GDM1 (cell line): ENCODE measurements around the gene FLT1.

Experiments
- DNase-seq: peaks from one replicate; lab custom pipeline; 2025; lab: John Stamatoyannopoulos, UW

Gene FLT1, protein sequence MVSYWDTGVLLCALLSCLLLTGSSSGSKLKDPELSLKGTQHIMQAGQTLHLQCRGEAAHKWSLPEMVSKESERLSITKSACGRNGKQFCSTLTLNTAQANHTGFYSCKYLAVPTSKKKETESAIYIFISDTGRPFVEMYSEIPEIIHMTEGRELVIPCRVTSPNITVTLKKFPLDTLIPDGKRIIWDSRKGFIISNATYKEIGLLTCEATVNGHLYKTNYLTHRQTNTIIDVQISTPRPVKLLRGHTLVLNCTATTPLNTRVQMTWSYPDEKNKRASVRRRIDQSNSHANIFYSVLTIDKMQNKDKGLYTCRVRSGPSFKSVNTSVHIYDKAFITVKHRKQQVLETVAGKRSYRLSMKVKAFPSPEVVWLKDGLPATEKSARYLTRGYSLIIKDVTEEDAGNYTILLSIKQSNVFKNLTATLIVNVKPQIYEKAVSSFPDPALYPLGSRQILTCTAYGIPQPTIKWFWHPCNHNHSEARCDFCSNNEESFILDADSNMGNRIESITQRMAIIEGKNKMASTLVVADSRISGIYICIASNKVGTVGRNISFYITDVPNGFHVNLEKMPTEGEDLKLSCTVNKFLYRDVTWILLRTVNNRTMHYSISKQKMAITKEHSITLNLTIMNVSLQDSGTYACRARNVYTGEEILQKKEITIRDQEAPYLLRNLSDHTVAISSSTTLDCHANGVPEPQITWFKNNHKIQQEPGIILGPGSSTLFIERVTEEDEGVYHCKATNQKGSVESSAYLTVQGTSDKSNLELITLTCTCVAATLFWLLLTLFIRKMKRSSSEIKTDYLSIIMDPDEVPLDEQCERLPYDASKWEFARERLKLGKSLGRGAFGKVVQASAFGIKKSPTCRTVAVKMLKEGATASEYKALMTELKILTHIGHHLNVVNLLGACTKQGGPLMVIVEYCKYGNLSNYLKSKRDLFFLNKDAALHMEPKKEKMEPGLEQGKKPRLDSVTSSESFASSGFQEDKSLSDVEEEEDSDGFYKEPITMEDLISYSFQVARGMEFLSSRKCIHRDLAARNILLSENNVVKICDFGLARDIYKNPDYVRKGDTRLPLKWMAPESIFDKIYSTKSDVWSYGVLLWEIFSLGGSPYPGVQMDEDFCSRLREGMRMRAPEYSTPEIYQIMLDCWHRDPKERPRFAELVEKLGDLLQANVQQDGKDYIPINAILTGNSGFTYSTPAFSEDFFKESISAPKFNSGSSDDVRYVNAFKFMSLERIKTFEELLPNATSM (N-terminal part only)

DNA sequence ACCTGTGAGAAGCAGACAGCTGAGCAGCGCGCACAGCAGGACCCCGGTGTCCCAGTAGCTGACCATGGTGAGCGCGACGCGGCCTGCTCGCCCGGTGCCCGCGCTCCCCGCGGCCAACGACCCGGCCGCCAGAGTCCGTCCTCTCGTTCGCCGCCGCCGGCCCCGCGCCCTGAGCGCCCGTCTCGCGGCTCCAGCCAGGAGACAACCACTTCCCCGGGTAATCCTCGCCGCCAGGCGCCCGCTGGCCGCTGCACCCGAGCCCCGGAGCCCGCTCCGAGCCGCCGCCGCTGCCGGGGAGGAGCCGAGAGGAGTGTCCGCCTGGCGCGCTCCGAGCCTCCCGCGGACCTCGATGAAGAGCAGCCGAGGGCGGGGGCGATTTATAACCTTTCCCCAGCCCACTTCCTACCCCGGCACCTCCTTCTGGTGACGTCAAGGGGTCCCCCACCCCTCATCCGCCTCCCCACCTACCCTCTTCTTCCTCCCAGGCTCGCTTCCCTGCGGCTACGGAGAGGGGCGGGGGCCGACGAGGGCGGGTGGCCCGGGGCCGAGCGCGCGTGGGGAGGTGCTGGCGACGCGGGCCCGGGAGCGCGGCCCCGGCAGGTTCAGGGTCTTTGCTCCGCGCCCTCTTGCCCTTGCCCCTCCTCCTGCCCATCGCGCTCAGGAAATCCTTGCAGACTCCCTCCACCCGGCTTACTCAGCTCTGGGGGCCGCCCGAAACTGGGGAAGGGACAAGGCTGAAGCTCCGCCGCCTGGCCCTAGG, at the start of gene FLT1:
TSS of gene FLT1 (minus strand) at position 351 of the 760 bp plus-strand sequence. CDS start at position 66, 285 bp downstream.
- DNase-seq = no peak

DNA sequence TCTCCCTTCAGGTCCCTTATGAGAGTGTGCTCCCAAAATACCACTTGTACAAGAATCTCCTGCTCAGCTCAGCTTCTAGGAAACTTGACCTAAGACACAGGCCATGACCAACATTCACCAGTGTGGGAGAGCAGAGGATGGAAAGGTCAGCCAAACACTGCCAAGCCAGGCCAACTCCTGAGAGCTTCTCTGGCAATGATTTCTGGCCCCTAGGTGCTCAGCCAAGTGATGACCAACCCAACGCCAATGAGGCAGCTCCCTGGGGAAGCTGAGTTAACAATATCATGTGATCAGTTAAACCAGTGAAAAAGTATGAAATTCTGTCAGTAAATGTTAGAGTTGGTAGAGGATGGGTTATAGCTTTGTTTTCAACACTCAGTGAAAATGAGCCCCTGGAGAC, 49.1 kb upstream of the FLT1 start:
- DNase-seq = no peak

DNA sequence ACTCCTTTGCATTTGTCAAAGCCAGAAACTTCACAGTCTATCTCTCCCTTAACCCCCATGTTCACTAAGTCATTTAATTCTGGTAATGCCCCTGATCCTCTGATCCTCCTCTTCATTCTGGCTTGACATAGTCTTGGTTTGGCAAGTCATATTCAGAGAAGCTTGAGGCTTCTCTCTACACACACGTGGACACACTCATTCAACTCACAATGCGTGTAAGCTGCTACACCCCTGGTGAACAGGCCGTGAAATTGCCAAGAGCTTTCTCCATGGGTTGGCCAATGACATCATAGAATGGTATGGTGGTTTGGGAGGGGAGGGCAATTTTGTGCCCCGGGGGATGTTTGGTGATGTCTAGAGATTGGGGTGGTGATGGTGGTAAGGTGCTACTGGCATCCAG, 47.9 kb upstream of the FLT1 start:
- DNase-seq = no peak

DNA sequence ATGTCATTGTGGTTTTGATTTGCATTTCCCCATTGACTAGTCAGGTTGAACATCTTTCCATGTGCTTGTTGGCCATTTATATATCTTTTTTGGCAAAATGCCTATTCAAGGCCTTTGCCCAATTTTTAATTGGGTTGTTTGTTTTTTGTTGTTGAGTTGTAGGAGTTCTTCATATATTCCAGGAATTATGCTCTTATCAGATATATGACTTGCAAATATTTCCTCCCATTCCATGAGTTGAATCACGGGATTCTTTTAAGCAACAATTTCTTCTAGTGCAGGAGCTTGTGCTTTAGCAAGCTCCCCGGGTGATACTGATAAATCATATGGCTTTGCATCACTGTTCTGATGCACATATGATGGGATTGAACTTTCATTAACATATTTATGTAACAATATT, 47.0 kb upstream of the FLT1 start:
- DNase-seq = no peak

DNA sequence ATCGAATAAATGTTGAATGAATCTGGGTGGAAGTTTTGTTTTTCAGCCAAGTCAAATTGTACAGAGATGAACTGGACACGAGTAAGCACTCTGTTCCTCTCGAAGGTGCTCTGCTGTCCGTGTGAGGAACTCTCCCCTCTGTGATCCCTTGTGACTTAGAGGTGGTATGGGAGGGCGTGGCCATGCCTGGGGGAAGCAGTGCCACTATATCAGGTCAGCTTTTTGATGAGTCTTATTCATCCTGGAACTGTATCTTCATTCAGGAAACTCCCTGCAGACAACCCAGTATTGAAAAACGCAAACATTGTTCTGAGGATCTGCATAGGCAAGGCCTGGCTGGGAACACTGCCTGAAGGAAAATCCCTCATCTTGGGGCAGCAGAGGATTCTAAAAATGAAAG, 45.7 kb upstream of the FLT1 start:
- DNase-seq = no peak

DNA sequence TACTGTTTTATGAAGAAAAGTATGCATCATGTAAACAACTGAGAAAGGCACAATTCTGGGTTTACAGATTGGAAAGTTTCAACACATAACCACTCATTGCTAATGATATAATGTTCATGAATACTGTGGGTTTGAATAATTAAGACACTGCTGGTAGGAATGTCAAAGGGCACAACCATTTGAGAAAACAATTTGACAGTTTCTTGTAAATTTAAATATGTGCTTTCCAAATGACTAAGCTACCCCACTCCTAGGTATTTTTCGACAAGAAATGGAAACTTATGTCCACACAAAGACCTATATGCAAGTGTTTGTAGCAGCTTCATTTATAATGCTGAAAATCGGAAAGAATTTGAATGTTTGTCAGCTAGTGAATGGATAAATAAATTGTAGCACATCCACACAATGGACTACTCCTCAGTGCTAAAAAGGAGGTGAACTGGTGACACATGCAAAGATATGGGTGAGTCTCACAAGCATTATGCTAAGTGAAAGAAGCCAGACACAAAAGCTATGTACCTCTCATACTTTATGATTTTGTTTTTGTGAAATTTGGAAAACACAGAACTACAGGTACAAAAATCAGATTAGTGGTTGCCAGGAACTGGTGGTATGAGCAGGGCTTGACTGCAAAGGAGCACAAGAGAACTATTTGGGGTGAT, 44.8 kb upstream of the FLT1 start:
- DNase-seq = no peak

DNA sequence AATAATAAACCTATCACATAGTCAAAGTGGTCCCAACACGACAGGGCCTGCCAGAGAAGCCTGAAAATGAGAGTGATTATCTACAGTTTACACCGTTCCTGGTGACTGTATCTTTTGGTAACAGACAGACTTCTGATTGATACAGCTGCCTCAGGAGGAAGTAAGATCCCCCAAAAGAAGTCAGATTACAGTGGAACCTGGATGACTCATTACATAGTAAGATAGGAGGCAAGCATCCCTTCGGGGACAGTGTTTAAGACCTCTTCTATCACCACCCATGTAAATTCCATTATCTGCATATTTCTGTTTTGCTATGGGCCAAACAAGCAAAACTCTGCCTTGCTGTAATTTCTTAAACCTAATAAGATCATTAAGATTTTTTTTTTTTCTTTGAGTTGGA, 44.0 kb upstream of the FLT1 start:
- DNase-seq = no peak

DNA sequence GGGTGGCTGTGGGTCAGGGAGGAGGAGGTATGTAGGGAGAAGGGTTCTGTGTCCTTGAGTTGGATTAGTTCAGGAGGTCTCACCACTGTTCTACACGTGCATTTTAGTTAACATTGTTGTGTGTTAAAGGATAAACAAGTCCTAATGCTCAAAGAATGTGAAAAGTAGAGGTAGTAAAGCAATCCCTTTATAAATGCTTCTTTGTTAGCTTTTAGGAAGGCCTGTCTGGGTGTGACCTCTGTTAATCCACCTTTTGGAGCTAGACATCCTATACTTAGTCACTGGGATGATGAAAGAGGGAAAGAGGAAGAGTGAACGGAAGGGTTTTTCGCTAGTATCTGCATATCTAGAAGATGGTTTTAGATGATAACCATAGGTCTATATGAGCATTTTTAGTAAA, 42.2 kb upstream of the FLT1 start:
- no peak for DNase-seq

DNA sequence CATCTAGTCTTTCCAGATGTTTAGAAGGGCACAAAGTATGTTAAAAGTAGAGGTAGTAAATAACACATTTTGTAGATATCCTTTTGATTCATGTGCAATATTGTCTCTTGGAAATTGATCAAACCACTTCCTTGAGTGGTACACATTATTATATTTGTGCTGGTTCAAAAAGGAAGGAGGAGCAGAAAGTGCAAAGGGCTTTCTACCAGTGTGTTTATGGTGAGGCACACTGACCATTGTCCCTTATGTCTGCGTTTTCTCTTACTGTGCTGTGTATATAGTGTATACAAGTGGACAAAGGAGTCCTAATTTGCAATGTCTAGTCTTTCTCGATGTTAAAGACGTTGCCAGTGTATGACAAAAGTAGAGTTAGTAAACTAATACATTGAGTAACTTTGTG, 41.4 kb upstream of the FLT1 start:
- no peak for DNase-seq

DNA sequence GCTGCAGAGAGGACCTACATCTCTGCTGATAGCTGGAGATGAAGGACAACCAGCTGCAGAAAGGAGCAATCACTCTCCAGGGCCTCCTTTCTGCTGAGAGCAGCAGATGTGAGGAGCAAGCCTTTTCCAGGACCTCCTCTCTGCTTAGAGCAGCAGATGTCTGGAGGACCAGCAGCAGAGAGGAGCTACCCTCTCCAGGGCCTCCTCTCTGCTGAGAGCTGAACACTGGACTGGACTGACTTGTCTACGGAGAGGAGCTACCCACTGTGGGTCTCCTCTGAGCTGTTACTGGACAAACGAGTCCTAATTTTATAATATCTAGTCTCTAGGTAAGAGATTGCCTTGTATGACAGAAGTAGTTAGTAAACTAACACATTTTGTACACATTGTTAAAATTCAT, 40.8 kb upstream of the FLT1 start:
- no peak for DNase-seq

DNA sequence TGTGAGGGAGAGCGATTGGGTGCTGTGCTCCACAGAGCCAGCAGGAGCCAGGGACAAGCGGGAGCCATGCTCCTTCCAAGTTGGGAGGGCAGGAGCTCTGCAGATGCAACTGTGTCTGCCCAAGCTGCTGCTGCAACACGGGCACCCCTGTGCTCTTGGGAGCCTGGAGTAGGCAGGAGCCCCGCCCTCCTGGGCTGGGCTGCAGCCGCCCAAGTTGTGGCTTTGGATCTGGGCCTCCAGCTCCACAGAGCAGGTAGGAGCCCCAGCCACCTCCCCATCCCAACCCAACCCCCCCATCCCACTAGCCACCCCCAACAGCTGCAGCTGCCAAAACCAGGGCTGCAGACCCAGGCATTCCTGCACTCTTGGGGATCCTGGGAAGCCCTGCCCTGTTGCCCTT, 39.9 kb upstream of the FLT1 start:
- no peak for DNase-seq

DNA sequence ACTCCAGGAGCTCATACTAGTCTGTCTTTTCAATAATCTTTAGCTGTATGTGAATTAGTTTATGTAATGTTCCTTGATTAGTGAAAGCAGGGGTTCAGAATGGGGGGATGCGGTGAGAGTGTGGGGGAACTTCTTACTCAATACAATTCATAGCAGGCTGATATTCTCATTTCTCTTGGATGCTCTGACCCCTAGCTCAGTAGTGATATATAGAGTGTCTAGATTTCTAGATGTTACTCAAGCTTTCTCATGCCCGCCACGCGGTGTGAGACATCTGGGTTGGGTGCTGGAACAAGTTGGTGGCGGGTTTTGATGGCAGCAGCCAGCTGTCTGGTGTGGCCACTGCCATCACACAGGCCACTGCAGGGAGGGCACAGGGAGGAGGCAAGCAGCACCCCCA, 39.3 kb upstream of the FLT1 start:
- DNase-seq = no peak

DNA sequence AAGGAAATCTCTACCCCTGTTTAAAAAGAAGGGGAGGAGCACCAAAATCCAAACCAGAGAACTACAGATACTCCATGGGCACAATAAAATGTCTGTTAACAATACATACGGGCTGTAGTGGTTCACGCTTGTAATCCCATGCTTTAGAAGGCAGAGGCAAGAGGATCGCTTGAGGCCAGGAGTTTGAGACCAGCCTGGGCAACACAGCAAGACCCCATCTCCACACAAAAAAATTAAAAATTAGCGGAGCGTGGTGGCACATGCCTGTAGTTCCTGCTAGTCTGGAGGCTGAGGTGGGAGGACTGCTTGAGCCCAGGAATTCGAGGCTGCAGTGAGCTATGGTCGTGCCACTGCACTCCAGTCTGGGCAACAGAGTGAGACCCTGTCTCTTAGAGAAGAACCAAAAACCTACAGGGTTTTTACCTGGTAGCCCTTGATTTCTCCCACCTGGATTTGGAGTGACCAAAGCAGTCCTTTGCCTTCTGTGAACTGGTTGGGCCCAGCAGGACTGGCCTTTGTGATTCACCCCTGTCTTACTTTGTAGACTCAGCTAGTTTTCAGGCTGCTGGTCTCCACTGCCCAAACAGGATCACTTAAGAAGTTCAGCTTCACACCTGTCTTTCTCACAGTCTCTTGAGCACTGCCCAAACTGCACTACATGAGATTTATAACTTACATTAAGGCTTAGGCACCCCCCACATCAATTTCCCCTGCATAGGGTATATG, 38.7 kb upstream of the FLT1 start:
- DNase-seq = no peak

DNA sequence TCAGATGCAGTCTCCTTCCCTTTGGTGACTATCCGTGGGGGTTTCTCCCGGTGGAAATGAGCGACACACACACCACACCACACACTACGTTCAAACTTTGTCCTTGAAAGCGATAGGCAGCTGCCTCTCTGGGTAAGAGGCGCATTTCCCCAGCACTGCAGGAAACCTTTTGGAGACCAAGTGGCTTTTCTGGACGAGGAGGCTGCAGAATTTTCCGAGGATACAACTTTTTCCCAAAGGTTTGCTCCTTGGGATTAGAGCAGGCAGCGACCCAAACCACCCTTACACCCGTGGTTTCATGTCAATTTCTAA, 38.2 kb upstream of the FLT1 start:
- no peak for DNase-seq

DNA sequence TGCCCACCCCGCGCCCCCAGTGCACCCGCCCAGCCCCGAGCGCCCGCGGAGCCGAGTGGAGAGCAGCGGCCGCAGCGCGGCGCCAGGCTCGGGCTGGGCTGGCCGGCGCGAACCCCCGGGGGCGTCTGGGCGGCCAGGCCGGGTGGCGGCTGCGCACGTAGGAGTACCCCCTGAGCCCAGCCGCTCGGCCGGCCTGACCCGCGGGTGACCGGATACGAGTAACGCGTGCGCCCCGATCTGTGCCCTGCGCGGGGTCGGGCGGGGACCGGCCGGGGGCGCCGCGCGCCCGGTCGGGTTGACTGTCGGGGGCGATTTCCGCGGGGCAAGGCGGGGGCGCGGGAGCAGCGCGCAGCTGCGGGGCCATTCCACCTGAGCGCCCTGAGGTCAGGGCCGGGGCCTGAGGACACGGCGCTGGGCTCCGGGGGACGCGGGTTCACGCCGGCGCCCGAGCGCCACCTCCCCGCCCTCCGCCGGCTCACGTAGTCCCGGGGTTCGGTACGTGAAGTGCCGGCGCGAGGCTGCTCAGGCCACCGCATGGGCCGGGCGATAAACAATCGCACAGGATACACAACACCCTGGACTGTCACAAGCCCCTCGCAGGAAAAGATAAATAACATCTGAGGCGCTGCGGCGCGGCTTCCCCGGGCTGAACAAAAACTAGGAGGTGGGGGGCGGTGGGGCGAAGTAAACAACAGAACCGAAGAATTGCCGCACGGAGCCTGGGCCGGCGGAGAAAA, 37.6 kb upstream of the FLT1 start:
- DNase-seq = no peak

DNA sequence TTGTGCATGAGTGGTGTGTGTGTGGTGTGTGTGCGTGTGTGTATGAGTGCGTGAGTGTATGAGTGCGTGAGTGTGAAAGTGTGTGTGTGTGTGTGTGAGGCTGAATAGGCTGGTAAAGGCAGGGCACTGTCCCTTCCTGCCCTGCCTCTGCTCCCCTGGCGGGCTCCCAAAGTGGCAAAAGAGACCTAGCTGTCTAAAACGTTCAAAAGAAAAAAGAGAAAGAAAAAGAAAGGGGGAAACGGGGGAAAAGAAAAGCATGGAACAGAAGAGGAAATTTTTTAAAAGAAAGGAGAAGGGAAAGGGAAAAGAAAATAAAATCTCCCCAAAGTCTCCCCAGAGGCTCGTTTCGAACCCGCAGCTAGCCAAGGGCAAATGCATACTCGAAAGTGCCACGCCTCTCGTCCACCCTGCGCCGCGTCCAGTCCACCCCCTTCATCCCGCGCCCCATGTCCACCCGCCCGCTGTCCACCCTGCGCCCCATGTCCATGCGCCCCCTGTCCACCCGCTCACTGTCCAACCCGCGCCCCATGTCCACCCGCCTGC, 37.0 kb upstream of the FLT1 start:
- DNase-seq = no peak

DNA sequence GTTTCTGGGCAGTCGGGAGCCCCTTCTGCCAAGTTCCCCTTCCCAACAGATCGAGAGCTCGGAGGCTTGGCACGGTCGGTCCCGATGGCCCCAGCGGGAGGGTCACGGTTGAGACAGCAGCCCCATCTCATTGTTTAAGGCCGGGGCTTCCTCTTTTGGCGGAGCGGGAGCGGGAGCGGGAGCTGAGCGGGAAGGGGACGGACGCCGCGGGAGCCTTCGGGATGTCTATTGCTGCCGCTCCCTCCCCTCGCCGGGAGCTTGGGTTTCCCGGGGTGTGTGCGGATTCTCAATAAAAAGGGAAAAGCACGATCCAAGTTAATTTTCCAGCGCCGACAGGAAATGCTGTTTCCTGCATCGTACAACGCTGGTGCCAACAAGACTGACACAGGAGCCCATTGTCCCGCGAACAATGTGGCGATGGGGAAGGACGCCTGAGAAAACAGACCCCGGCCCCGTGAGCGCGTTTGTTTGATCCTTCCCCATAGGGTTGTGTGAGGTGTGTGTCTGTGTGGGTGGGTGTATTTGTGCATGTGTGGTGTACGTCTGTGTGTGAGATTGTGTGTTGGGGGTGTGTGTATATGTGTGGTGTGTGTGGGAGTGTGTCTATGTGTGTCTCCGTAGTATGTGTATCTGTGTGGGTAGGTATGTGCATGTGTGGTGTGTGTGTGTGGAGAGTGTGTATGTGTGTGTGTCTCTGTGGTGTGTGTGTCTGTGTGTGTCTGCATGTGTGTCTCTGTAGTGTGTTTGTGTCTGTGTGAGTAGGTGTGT, 36.3 kb upstream of the FLT1 start:
- peak; percentile 17 for DNase-seq

DNA sequence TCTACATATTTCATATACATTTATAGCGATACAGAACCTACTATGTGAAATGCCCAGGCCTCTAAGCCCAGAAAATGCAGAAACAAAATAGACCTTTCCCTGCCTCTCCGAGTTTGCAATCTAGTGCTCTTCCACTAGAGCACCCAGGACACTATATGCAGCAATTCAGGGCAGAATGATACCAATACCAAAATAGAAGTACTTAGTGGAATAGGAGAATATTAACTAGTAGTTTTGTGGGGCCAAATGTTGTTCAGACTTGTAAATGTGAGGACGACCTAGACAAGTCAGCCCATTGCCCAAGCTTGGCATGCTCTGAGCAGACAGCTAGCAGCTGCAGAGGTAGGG, 35.8 kb upstream of the FLT1 start:
- DNase-seq = no peak

DNA sequence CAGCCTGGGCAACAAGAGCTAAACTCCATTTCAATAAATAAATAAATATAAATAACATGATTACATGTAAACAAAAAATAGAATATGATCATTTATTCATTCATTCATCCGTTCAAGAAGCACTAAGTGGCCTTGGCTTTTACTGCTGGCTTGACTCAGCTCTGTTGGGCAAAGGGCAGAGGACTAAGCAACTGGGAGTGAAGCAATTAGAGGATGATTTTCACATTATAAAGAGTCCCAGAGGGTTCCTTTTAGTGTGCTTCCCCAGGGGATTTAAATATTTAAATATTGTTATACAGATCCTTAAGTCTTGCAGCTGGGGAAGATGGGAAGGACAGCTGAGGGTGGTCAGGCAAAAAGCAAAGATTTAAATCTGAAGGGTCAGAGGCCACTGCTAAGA, 34.9 kb upstream of the FLT1 start:
- DNase-seq = no peak
